HG03280 (cell line): ENCODE results near the gene SPRR5.

ENCODE experiments used
- ATAC-seq: cut with Tn5 transposase; IDR thresholded peaks from one replicate; pipeline ENCODE4 v1.9.1; 2021; ENCODE audit warnings: mild to moderate bottlenecking, moderate library complexity; ENCODE audit not compliant: unreplicated experiment

SPRR5 gene

DNA sequence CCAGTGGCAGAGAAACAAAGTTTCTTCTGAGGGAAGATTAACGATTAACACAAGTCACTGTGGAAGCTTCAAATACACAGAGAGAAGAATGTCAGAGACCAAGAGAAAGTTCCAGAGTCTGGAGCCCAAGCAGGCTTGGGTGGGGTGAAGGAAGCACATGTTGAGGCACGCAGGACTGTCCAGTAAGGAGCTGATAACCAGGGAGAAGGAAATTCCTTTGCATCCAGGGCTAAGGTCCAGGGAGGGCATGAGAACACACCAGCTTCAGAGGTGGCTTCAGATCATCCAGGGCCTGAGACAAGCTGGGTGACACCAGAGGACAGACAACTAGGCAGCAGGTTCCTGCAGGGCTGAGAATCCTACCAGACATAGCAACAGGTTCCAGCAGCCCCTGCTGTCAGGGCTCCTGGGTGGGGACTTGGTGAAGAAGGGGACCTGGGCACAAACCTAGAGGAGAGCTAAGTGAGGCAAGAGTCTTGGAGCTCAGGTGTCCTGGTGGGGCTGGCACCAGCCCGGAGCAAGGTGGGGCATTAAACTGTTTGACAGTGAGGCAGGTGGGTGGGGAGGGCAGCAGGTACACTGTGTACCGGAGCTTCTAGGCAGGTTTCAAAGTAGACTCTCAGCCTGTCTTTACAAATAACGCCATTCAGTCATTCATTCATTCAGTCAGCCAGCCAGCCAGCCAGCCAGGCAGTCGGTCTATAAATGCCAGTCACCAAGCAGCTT, 34.3 kb downstream of the SPRR5 start:
- ATAC-seq, result no peak

DNA sequence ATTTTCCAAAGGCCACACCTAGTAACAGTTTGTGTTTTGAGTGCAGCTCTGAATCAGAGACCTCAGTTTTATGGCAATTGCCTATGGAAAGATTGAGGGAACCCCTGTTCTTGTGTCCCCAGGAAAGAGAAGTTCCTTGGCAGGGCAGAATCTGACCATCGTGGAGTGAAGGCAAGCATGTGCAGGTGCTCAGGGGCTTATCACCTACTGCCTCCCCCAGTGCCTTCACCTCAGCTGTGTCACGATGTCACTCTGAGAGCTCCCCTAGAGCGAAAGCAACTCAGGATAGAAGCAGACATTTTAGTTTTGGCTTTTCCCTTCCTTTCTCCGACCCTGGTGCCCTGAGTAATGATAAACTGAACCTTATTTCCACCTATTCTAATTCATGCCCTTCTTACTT, 35.1 kb downstream of the SPRR5 start:
- no peak for ATAC-seq

DNA sequence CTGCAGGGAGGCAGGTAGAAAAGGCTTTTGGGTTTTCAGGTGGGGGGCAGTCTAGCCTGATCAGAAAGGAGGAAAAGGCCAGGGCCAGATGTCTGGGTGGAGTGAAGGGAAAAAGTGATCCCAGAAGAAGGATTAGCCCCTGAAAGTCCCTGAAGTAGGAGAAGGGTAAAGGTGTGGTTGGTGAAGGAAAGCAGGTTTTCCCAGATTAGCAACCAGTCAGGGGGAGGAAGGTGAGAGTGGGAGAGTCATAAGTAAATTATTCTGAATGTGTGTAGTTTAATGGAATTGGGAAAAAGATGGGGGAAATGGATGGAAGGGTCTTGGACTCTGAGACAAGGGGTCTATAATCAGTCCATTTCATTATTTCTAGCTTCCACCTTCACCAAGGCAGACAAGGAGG, 36.2 kb downstream of the SPRR5 start:
- ATAC-seq, result no peak

DNA sequence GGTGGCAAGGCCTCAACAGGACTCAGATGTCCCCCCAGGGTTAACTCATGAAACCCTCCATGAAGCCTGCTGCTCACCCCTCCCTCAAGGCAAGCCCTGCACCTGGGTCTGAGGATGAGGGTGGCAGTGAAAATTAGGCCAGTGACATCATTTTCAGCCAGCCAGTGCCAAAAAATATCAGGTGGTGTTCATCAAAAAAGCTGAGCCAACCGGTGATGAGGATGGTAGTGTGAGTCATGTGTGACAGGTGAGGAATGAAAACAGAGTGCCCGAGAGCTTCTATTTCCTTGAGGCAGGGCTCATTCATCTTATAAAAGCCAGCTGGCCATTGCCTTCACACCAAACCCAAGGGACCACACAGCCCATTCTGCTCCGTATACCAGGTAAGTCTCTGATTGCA, 36.7 kb downstream of the SPRR5 start, which contains the start of gene SPRR1A:
Gene SPRR1A (plus strand): TSS at position 339 of the 400 bp plus-strand sequence. CDS start 1,150 bp downstream, outside the sequence.
- ATAC-seq, result no peak

DNA sequence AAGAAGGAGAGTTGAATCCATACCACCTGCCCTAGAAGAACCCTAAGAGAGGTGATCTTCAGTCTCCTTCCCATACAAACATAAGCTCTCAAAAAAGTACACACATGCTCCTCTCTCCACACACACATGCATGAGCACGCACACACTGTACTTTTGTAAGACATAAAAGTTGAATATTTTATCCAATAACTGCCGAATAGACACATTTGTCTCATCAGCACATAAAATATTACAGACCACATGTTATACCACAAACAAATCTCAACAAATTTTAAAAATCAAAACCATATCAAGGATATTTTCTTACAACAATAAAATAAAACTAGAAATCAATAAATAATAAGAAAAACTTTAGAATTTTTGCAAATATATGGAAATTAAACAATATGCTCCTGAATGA, 39.6 kb downstream of the SPRR5 start:
- ATAC-seq, result no peak

DNA sequence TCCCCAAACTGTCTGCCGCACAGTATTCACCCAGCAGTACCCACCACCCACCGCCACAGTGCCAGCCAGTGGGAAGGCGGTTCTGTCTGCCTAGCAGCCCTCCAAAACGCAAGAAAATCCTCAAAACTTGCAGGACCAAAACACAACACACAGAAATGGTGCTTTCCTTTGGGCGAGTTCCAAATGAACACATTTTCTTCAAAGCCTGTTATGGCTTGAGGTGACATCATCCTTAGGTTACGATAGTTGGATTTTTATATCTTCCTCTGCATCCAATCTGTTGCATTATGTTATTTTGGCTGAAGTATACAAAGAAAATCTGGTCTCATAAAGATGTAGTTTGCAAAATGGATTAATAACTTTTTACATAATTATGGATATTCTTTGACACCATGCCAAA, 46.2 kb downstream of the SPRR5 start:
- no peak for ATAC-seq

DNA sequence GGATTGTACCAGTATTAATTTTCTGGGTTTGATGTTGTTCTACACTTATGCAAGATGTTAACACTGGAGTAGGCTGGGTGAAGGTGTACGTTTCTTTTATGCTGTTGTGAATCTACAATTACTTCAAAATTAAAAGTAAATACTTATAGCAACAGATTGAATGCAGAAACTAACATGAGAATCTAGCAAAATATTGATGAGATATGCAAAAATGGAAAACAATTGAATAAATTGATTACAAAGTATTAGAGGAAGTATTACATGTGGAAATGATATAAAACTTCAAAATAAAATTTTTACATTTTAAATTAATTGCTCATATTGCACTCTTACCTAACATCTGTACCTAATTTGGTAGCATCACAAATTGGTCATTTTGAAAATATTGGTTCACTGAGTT, 48.8 kb downstream of the SPRR5 start:
- no peak for ATAC-seq

DNA sequence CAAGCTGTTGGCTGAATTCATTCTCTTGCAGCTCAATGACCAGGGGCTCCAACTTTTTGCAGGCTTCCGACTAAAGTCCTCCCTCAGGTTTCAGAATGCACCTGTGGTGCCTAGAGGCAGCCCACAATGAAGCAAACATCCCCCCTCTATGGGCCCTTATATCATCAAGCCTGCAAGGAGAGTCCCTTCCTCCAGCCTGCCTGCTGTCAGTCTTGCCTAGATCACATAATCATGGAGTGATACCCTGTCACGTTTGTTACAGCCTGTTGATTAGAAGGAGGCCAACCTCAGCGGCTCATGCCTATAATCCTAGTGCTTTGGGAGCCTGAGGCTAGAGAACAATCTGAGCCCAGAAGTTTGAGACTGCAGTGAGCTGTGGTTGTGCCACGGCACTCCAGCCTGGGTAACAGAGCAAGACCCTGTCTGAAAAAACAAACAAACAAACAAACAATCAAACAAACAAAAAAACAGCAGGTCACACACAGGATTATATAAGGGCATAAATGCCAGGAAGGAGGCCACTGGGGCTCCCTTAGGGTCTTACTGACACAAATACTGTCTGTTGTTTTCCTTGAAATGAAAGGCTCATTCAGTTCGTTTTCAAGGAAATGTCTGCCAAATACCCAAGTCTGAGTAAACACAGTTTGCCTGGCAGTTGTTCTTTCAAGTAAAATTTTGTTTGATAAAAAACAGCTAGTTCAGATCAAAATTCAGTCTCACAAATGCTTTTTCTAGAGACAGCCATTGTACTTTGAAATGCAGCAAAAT, 49.8 kb downstream of the SPRR5 start:
- ATAC-seq, result no peak

DNA sequence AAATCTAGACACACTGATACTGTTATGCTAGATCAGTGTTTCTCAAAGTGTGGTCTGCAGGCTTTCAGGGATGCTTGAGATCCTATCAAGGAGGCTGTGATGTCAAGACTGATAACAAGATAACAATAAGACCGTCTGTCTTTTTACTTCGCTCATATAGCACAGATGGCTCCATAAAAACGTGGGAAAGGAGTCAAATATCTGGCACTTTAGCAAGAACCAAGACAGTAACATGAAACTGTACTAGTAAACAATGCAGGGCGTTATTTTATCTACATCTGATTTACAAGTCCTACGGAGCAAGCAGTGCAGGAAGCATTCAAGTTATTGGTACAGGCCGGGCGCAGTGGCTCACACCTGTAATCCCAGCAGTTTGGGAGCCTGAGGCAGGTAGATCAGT, 50.9 kb downstream of the SPRR5 start:
- ATAC-seq, result no peak

DNA sequence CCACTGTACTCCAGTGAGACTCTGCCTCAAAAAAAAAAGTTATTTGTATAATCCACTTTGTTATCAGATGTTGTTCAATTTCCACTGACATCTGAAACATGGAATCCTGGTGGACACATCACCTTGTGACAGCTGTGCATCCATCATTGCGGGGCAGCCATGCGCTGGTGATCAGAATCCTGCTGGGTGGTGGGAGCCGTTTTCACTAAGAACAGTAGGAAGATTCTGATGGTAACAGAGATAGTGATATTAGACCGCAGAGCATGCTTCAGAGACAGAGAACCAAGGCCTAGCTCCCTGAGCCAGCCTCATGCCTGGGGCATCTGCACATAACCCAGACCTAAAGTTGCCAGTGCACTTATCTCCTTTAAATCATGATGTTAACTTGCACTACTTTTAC, 51.5 kb downstream of the SPRR5 start:
- ATAC-seq, result no peak
